ENCODE data around the gene STRN4. TPM values are rescaled to one million over a fixed set of nuclear protein-coding genes. Genes with fewer than 3 reads are reported as not detected.

STRN4 gene
- total RNA-seq, 1 experiment from 2014 or later, result 162 TPM

DNA sequence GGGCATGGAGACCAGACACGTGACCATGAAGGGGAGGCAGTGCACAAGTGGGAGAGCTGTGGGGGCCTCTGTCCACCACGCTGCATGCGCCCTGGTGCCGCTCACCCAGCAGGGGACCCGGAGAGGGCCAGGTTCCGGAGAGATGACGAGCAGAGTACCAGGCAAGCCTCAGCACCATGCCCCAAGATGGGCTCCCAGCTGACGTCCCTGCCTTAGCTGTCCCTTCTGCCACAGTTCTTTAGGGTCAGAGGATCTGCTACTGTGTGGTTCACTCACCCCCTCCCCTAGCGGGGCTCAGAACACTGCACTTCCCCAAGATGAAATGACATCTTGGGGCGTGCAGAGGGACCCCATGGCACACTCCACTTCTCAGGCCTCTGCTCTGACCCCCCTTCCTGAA, 19.7 kb downstream of the STRN4 start:
- Histone ChIP-seq H3K27me3 (replicated peaks; ENCODE audit: control insufficient read depth, insufficient read depth, low read length) (no peaks in the 10 kb centered on the region), H3K9me3 (no peaks in the 10 kb centered on the region), H3K4me1 (peaks cover 6% of the 10 kb centered on the region; the same call in 1 of the 2 replicates), H3K36me3 (ENCODE audit: control insufficient read depth, insufficient read depth, low read length) (peaks cover 6% of the 10 kb centered on the region), H3K4me3 (ENCODE audit: low read depth, low read length) (no peak overlapping the region)
- no peak for DNase-seq
- Mint-ChIP-seq H3K27me3 (ENCODE audit: insufficient read depth, unreplicated experiment) (no peaks in the 10 kb centered on the region), H3K27ac (ENCODE audit: unreplicated experiment) (no peak overlapping the region), H3K4me1 (ENCODE audit: low read depth, unreplicated experiment) (peaks cover 19% of the 10 kb centered on the region), H3K36me3 (ENCODE audit: insufficient read depth, unreplicated experiment) (peaks cover 93% of the 10 kb centered on the region), H3K4me3 (ENCODE audit: unreplicated experiment) (no peak overlapping the region), H3K9me3 (ENCODE audit: unreplicated experiment) (no peaks in the 10 kb centered on the region)
- intact Hi-C loops (cut with micrococcal nuclease; ENCODE audit: unreplicated experiment), result no loop called here
- POLR2A ChIA-PET, result no interaction called here
- CTCF ChIA-PET, result interaction anchor here (0.6 kb wide), 1 partner anchor 46 kb away, joined by 3 read pairs; no protein-coding TSS in a partner anchor
- no TSS peak for BruUV-seq (replicated peaks)
- no peak for TF ChIP-seq CTCF (IDR thresholded peaks at IDR 0.05; ENCODE audit: insufficient read depth in 1 of 2, low read depth in 1 of 2, low read length in 1 of 2, severe bottlenecking in 1 of 2, unreplicated experiment in 1 of 2)

GRCh38 chr19:46725859-46726393, 20.3 kb downstream of the STRN4 start:
- peak in 1 of 2 experiments; percentile 38 for DNase-seq
- H3K27me3 ChIP-seq (replicated peaks; ENCODE audit: control insufficient read depth, insufficient read depth, low read length), result no peaks in the 10 kb centered on the region
- POLR2A ChIA-PET, result no interaction called here
- CTCF ChIA-PET, result interaction anchor here (0.6 kb wide), 1 partner anchor 46 kb away, joined by 3 read pairs; no protein-coding TSS in a partner anchor
- H3K4me1 ChIP-seq, result peaks cover 6% of the 10 kb centered on the region; the same call in 1 of the 2 replicates
- Mint-ChIP-seq H3K4me1 (ENCODE audit: low read depth, unreplicated experiment) (peaks cover 19% of the 10 kb centered on the region), H3K27ac (ENCODE audit: unreplicated experiment) (peak overlapping the region; percentile 22), H3K9me3 (ENCODE audit: unreplicated experiment) (no peaks in the 10 kb centered on the region), H3K27me3 (ENCODE audit: insufficient read depth, unreplicated experiment) (no peaks in the 10 kb centered on the region), H3K4me3 (ENCODE audit: unreplicated experiment) (no peak overlapping the region), H3K36me3 (ENCODE audit: insufficient read depth, unreplicated experiment) (peaks cover 93% of the 10 kb centered on the region)
- no peaks in the 10 kb centered on the region for H3K9me3 ChIP-seq
- no peak overlapping the region for H3K4me3 ChIP-seq (ENCODE audit: low read depth, low read length)
- intact Hi-C loops (cut with micrococcal nuclease; ENCODE audit: unreplicated experiment), result no loop called here
- peaks cover 6% of the 10 kb centered on the region for H3K36me3 ChIP-seq (ENCODE audit: control insufficient read depth, insufficient read depth, low read length)
- TF ChIP-seq CTCF (IDR thresholded peaks at IDR 0.05; ENCODE audit: insufficient read depth in 1 of 2, low read depth in 1 of 2, low read length in 1 of 2, severe bottlenecking in 1 of 2, unreplicated experiment in 1 of 2), result no peak
- no TSS peak for BruUV-seq (replicated peaks)

DNA sequence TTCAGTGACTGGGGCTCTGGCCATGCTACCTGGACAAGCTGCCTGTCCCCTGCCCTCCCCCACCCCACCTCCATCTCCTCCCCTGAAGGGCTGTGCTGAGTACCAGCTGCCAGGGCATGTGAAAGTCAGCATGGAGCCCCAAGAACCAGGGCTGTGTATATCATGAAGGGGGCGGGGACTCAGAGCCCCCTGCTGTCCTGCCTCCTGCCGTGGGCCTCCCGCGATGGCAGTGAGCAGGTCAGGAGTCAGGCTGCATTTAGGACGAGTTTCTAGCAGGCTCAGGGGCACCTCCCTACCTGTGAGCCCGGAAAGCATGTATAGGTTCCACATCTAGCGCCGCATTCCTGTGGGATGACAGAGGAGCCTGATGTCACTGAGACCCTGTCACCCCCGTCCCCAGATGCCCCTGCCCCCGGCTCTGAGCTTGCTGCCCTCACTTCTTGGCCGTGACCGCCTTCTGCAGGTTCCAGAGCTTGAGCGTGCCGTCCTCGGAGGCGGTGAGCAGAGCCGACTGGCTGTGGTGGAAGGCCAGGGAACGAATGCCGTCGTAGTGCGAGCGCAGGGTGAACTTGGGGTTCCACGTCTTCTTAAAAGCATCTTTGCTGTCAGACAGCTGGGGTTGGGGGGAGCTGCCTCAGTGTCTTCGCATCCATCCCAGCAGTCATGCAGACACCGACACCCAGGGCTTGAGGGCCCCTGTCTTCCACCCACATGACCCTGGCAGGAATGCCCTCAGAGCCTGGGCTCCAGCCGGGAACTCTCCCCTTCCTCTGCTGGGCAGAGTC, 21.0 kb downstream of the STRN4 start:
- peaks cover 9% of the 10 kb centered on the region for H3K36me3 ChIP-seq (ENCODE audit: control insufficient read depth, insufficient read depth, low read length)
- no peaks in the 10 kb centered on the region for H3K27me3 ChIP-seq (replicated peaks; ENCODE audit: control insufficient read depth, insufficient read depth, low read length)
- H3K9me3 Mint-ChIP-seq (ENCODE audit: unreplicated experiment), result no peaks in the 10 kb centered on the region
- peaks cover 90% of the 10 kb centered on the region for H3K36me3 Mint-ChIP-seq (ENCODE audit: insufficient read depth, unreplicated experiment)
- no peak for TF ChIP-seq CTCF (IDR thresholded peaks at IDR 0.05; ENCODE audit: insufficient read depth in 1 of 2, low read depth in 1 of 2, low read length in 1 of 2, severe bottlenecking in 1 of 2, unreplicated experiment in 1 of 2)
- peak overlapping the region; percentile 22 for H3K27ac Mint-ChIP-seq (ENCODE audit: unreplicated experiment)
- H3K4me3 Mint-ChIP-seq (ENCODE audit: unreplicated experiment), result no peak overlapping the region
- H3K9me3 ChIP-seq, result no peaks in the 10 kb centered on the region
- ChIA-PET CTCF (no interaction called here), POLR2A (no interaction called here)
- no TSS peak for BruUV-seq (replicated peaks)
- H3K4me1 Mint-ChIP-seq (ENCODE audit: low read depth, unreplicated experiment), result peaks cover 19% of the 10 kb centered on the region
- H3K4me1 ChIP-seq, result peaks cover 6% of the 10 kb centered on the region; the same call in 1 of the 2 replicates
- no peak overlapping the region for H3K4me3 ChIP-seq (ENCODE audit: low read depth, low read length)
- intact Hi-C loops (cut with micrococcal nuclease; ENCODE audit: unreplicated experiment), result no loop called here
- DNase-seq, result peak in 1 of 2 experiments; percentile 34
- no peaks in the 10 kb centered on the region for H3K27me3 Mint-ChIP-seq (ENCODE audit: insufficient read depth, unreplicated experiment)

Measured in Caco-2 (cell line).